ENCODE data around the gene SULF2.
"Not testable (repeated sequence)": the region's sequence is repeated elsewhere in the genome, so short reads cannot be mapped to it uniquely, and the experiment has no call there.

The SULF2 gene

GRCh38 chr20:47785311-47785853 is at the start of gene SULF2:
SULF2 (minus strand) TSS chr20:47785481; CDS start chr20:47757363, 28,118 bp downstream.
- DNase-seq, result no peak

- DNase-seq, result not testable (repeated sequence)
Observed at GRCh38 chr20:47831675-47832074, 46.4 kb upstream of the SULF2 start.

- not testable (repeated sequence) for DNase-seq
Observed at GRCh38 chr20:47826716-47827115, 41.4 kb upstream of the SULF2 start.

- DNase-seq, result not testable (repeated sequence)
Observed at GRCh38 chr20:47826006-47826405, 40.7 kb upstream of the SULF2 start.

- DNase-seq, result no peak
Observed at GRCh38 chr20:47825011-47825762, 39.9 kb upstream of the SULF2 start.

GRCh38 chr20:47823941-47824340 is 38.7 kb upstream of the SULF2 start:
- DNase-seq, result not testable (repeated sequence)

- no peak for DNase-seq
Observed at GRCh38 chr20:47821481-47822100, 36.3 kb upstream of the SULF2 start.

GRCh38 chr20:47818996-47819609 is 33.8 kb upstream of the SULF2 start:
- DNase-seq, result no peak

GRCh38 chr20:47818466-47818865 is 33.2 kb upstream of the SULF2 start:
- DNase-seq, result no peak

- DNase-seq, result no peak
Observed at GRCh38 chr20:47818016-47818415, 32.7 kb upstream of the SULF2 start.

- no peak for DNase-seq
Observed at GRCh38 chr20:47817573-47817972, 32.3 kb upstream of the SULF2 start.

GRCh38 chr20:47816487-47817451 is 31.5 kb upstream of the SULF2 start:
- no peak for DNase-seq

- DNase-seq, result no peak
Observed at GRCh38 chr20:47815866-47816265, 30.6 kb upstream of the SULF2 start.

GRCh38 chr20:47815416-47815806 is 30.1 kb upstream of the SULF2 start:
- no peak for DNase-seq

- no peak for DNase-seq
Observed at GRCh38 chr20:47814632-47815415, 29.5 kb upstream of the SULF2 start.

GRCh38 chr20:47810721-47811347 is 25.6 kb upstream of the SULF2 start:
- no peak for DNase-seq

GRCh38 chr20:47810116-47810677 is 24.9 kb upstream of the SULF2 start:
- no peak for DNase-seq

- no peak for DNase-seq
Observed at GRCh38 chr20:47809161-47809960, 24.1 kb upstream of the SULF2 start.

GRCh38 chr20:47805951-47806350 is 20.7 kb upstream of the SULF2 start:
- DNase-seq, result no peak

- not testable (repeated sequence) for DNase-seq
Observed at GRCh38 chr20:47804972-47805371, 19.7 kb upstream of the SULF2 start.

Data from SHP77 treated with DMSO at 0.1 percent for 48 hours (cell line).